GM18517 (cell line): ENCODE data around the gene SIPA1L3.
"Not testable (repeated sequence)": the region's sequence is repeated elsewhere in the genome, so short reads cannot be mapped to it uniquely, and the experiment has no call there.

Source experiments
- ATAC-seq: cut with Tn5 transposase; IDR thresholded peaks from one replicate; pipeline ENCODE4 v1.9.1; 2021; ENCODE audit warnings: mild to moderate bottlenecking, moderate library complexity; ENCODE audit not compliant: unreplicated experiment

The SIPA1L3 gene

DNA sequence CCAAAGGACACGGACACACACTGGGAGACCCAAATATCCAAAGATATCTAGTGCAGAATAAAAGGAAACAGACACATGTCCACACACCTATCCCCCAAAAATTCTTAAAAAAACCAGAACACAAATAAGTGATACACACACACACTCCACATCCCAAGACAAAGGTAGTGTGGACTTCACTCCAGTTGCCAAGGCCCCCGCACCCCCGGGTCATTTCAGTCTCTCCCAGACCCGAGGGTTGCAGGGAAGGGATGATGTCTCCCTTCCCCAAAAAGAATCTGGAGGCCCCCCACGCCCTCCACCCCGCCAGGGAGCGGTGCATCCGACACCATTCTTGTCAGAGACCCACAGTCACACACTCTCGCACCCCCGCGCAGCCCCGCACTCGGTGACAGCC lies 316.6 kb downstream of the SIPA1L3 start:
- no peak for ATAC-seq

DNA sequence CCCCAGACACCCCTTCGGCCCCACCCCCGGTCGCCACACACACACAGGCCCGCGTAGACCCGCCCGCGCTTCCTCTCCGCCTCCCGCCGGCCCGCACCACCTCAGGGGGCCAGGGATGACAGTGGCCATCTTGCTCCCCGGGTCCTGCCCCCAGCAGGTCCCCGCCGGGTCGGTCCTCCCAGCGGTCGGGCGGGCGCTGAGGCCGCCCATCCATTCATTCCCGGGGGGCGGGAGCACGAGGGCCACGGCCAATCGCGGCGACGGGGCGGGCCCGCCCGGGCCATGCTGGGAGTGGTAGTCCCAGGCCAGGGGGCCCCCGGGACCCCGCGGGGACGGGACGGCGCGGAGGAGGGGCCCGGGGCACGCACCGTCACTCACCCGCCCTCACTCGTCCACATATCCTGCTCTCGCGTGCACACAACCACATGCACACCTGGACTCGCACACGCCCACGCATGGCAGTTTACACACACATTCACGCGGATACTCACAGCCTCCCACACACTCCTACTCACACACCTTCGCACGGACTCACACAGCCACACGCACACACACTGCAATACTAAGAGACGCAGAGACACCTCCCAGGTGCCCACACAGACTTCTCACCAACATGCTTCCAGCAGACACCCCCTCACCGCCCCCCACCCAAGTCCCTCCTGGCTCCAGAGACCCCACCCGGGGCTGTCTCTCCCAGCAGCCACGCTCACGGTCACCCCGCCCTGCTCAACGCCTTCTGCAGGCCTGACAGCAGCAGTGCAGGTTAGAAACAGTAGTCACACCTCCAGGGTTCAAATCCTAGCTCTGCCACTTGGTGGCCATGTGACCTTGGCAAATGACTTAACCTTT lies 317.2 kb downstream of the SIPA1L3 start, which contains the start of gene DPF1:
TSS of gene DPF1 (minus strand) at position 209 of the 849 bp plus-strand sequence. CDS start at position 129, 80 bp downstream.
- ATAC-seq, result no peak

DNA sequence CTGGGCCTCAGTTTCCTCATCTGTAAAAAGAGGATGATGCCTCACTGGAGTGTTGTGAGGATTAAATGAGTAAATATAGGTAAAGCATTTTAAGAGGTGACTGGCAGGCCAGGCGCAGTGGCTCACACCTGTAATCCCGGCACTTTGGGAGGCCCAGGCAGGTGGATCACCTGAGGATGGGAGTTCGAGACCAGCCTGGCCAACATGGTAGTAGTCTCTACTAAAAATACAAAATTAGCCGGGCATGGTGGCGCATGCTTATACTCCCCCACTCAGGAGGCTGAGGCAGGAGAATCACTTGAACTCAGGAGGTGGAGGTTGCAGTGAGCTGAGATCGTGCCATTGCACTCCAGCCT lies 317.8 kb downstream of the SIPA1L3 start:
- not testable (repeated sequence) for ATAC-seq

DNA sequence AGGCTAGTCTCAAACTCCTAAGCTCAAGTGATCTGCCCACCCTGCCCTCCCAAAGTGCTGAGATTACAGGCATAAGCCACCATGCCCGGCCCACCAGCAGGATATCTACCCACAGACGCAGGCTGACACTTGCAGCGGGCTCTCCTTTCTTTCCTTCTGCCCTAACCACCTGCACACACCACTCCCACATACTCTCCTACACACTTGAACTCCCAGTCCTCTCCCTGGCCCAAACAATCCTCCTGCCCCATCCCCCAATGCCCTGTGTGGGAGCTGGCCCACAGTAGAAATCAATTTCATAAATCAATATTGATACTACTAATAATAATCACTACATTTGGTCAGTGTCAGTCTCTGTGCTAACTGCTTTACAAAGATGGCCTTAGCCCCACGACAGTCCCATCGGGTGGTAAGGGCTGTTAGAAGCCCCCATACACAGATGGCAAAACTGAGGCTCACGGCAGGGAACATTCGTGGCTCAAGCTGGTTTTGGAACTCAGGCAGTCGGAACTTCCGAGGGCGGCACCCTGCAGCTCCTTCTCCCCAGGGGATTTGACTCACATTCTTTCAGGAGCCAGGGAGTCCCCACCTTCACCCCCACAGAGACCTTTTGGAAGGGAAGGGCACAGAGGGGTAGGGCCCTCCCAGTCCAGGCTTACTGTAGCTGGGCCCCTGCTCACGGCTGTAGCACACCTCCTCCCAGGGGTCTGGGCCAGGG lies 320.4 kb downstream of the SIPA1L3 start:
- no peak for ATAC-seq

DNA sequence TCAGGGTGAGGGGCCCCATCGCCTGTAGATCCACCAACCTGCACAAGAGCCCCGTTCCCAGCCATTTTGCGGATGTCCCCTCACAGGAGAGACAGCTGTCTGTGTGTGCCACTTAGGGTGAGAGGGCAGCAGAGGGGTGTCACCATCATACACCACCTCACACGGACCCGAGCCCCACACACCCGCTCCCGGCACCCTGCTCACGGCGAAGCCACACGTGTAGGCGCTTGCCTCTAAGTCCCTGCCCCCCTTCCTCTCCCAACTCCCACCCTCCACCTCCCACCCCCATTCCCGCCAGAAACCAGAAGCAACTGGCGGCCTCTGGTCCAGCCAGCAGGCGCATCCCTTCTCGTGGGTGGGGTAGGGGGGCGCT lies 321.0 kb downstream of the SIPA1L3 start:
- no peak for ATAC-seq

DNA sequence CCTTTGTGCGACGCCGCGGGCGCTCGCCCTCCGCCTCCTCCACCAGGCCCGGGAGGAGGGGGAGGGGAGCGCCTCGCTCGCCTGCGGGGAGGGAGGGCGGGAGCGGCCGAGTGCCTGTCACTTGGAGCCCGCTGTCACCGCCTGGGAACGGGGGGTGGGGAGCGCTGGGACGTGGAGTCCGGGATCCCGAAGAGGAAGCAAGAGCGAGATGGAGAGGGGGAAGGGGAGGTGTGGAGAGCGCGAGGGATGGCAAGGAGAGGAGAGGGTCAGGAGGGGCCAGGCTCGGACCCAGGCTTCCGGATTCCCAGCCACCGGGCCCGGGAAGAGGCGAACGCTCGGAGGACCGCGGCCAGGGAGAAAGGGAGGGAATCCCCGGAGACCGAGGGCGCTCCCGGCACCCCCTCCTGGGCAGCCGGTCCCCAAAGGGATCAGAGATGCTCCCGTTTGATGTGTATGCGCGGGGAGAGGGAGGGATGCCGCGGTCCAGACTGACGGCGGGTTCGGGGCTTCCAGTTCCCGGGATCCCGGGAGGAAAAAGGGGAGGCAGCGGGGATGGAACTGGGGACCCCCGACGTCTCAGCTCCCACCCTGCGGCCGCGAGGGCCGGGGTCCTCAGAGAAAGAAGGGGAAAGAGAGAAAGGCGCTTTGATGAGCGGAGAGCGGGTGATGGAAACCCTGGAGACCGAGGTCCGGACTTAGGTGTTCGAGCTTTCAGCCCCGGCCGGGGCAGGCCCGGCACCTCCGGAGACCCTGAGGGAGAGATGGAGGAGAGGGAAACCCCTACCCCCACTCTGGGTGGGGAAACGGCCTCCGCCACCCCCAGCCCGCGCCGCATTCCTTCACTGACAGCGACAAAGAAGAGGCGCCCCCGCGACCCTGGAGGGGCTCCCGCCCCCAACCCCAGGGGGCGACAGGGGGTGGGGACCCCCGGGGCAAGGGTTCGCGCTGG lies 321.8 kb downstream of the SIPA1L3 start:
- ATAC-seq, result no peak

DNA sequence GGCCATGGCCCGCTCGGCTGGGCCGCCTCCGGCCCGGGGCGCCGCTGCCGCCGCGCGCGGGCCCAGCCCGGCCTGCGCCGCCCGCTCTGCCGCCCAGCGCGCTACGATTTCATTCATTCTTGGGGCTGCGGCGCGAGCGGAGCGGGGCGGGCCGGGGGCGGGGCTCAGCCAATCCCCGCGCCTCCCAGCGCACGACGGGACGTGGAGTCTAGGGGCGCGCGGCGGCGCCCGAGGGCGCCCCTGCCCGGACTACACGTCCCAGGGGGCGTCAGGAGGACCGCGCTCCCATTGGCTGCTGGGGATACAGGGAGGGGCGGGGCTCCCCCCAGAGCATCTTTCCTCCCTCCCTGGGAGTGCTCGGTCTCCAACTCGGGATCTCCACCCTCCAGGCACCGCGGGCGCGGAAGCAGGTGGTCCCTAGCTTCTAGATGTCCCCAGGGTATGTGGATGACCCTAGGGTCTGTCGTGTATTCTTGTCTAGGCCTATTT lies 322.6 kb downstream of the SIPA1L3 start:
- ATAC-seq, result no peak

DNA sequence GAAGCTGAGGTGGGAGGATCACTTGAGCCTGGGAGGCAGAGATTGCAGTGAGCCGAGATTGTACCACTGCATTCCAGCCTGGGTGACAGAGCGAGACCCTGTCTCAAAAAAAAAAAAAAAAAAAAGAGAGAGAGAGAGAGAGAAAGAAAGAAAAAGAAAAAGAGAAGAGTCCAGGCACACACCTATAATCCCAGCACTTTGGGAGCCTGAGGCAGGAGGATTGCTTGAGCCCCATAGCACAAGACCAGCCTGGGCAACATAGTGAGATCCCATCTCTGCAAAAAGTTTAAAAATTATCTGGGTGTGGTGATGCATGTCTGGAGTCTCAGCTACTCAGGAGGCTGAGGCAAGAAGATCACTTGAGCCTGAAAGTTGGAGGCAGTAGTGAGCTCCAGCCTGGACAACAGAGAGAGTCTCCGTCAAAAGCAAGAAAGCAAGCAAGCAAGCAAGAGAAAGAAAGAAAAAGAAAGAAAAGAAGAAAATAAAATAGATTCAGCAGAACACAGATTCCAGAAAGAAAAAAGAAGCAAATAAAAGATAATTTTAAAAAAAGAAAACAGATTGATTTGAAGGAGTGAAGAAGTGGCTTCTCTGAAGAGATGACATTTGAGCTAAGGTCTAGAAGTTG lies 323.6 kb downstream of the SIPA1L3 start:
- not testable (repeated sequence) for ATAC-seq

DNA sequence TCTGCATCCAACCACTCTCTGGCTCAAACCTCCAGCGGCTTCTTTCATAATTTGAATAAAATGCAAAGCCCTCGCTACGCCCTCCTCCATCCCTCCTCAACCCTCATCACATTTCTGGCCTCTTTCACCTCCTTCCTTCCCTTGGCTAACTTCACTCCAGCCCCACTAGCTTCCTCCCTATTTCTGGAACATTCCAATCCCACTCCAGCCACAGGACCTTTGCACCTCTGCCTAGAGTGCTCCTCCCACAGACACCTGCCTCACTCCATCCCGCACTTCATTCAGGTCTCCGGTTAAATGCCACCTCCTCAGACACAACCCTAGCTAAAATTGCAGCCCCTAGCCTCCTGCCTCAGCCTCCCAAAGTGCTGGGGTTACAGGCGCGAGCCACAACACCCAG lies 324.9 kb downstream of the SIPA1L3 start:
- no peak for ATAC-seq

DNA sequence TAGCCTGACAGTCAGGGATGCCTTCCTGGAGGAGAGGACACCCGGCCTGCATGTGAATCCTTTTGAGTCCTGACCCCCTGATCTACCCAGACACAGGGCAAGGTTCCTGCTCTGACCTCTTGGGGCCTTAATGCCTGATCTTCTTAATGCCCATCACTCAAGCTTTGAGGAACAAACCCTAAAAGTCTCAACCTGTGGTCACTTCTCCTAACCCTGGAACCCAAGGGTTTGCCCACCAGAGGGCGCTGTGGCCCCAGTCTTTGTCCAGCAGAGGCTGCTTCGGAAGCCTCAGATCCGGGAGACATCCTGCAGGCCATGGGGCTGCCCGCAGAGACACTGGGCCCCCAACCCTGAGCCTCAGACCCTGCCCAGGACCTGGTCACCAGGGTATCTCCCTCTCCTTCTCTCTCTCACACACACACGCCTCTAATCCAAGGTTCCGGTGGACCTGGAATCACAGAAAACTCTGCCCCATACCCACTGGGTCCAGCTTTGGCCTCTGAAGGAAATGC lies 326.8 kb downstream of the SIPA1L3 start:
- ATAC-seq, result no peak

DNA sequence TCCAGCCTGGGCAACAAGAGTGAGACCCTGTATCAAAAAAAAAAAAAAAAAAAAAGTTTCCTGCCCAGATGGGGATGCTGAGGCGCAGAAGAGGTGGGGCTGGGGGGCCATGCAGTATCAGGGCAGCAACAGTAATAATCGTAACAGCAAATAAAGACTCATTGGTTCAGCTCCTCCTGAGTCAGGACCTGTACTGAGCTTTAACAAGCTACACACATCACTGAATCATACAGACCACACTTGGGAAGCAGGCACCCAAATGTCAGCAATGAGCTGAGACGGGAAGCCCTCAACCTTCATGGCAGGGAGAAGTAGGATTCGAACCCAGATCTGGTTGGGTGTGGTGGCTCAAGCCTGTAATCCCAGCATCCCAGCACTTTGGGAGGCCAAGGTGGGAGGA lies 327.6 kb downstream of the SIPA1L3 start:
- ATAC-seq, result no peak

DNA sequence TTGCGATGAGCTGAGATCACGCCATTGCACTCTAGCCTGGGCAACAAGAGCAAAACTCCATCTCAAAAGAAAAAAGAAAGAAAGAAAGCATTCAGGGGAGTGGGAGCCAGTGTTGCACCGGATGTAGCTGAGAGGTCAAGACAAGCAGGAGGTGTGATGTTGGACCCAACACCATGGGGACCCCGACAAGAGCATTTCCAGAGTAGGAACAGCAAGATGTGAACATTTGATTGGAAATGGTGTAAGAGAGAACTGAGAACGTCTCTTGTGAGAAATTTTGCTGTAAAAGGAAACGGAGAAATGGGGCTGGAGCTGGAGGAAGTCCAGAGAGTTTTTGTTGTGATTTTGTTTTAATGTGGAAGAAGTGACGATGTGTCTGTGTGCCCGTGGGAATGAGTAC lies 332.8 kb downstream of the SIPA1L3 start:
- no peak for ATAC-seq

DNA sequence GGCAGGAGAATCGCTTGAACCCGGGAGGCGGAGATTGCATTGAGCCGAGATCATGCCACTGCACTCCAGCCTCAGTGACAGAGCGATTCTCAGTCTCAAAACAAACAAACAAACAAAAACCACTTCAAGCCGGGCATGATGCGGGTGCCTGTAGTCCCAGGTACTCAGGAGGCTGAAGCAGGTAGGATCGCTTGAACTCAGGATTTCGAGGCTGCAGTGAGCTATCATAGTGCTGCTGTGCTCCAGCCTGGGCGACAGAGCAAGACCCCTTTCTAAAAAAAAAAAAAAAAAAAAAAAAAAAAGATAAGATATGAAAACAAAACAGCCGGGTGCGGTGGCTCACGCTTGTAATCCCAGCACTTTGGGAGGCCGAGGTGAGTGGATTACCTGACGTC lies 336.3 kb downstream of the SIPA1L3 start:
- no peak for ATAC-seq

DNA sequence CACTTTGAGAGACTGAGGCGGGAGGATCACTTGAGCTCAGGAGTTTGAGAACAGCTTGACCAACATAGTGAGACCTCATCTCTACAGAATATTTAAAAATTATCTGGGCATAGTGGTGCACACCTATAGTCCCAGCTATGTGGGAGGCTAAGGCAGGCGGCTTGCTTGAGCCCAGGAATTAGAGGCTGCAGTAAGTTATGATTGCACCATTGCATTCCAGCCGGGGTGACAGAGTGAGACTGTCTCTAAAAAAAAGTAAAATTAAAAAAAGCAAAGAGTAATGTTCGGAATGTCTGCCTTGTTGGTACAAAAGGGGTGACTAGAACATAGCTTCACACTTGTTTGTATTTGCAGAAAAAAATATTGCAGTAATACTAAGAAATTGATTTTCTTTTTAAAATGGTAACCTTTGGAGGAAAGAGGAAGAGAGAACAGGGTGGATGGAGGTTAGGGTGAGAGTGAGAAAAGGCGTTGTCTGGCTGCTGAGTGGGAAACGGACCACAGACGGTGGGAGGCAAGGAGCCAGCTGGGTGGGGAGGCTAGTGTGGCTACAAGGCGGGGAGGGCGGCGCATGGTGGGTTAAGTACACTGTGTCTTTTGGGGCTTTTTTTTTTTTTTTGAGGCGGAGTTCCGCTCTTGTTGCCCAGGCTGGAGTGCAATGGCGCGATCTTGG lies 339.0 kb downstream of the SIPA1L3 start:
- ATAC-seq, result no peak

DNA sequence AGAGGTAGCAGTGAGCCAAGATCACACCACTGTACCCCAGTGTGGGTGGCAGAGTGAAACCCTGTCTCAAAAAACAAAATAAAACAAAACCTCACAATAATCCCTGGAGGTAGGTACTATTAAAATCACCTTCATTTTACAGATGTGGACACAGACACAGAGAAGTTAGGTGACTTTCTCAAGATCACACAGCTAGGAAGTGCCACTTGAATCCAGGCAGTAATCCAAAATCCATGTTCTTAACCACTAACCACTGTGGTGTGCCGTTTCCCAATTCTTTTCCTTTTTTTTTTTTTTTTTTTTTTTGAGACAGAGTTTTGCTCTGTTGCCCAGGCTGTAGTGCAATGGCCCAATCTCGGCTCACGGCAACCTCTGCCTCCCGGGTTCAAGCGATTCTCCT lies 340.1 kb downstream of the SIPA1L3 start:
- no peak for ATAC-seq

DNA sequence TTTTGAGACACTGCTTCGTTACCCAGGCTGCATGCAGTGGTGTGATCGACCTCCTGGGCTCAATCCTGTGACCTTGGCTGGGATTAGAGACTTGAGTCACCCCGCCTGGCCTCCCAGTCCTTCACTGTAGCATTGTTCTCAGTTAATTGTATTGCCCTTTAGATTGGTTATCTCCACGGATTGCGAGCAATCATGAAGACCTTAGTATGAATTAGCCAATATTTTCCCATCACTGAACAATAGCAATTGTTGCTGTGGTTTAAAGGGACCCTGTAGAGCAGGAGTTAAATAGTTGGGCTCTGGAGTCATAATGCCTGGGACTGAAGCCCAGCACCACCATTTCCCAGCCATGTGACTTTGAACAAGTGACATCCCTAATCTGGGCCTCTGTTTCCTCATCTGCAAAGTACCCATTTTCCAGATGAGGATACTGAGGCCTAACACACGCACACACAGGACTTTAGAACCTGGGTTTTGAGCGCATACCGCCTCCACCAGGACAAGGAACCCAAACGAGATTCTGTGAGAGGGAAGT lies 340.8 kb downstream of the SIPA1L3 start:
- ATAC-seq, result no peak

DNA sequence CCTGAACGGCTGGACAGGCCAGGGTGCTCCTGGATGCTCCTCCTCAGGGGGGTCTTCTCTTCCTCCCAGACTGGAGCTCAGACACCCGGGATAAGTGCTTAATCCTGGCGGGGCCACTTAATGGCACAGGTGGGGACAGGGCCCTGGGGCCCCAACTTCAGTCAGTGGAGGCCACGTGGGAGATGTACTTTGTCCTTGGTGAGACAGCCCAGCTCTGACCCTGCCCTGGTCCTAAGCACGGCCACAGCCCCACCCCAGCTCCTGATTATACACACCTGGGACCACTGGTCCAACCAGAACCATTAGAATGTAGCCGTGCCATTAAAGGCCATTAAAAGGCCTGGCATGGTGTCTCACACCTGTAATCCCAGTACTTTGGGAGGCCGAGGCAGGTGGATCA lies 341.4 kb downstream of the SIPA1L3 start:
- no peak for ATAC-seq

DNA sequence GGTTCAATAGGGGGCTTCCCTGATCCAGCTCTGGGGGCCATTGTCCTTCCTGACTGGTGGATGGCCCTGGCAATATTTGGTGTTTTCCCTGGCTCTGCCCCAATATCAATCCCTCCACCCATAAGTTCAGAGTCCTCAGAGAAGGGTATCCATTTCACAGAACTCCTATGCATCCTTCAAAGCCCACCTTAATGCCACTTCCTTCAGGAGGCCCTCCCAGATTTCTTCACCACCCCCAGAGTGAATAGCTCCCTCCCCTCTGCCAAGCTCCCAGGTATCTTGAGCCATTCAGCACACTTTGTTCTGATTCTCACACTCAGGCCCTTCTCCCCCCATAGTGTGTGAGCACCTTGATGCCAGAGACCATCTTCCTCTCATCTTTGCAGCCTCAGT lies 343.4 kb downstream of the SIPA1L3 start:
- no peak for ATAC-seq

DNA sequence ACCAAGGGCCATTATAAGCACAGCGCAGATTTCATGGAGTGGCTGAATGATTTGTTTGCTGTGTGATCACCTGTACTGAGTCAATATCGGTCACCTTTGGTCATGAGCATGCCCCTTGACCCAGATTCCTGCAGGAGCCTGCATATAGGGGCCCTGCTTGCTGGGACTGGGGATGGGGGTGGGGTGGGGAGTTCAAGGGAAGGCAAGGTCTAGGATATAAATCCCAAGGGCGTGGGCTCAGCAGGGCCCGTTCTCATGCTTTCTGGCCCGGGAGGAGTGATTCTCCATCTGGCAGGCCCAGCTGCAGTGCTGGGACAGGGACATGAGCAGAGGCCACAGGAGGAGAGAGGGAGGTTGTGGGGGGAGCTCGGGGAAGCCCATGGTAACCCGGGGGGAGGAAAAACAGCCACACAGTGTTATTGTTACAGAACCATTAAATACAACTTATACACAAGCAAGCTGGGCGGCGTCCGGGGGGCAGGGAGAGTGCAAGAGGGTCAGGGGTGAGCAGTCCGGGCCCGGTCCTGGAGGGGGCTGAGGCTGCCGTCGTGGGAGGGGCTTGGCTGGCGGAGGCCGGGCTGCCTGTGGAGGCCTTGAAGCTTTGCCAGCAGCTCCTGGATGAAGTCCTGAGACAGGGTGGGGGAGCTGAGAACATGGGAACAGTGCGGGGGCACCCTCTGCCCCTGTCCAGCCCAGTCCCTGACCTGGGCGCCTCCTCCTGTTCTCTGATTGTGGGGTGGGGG lies 344.0 kb downstream of the SIPA1L3 start:
- ATAC-seq, result no peak
